Right atrium auricular region (tissue), 2 donors: ENCODE measurements around the gene UNC119B. TPM values are rescaled to one million over a fixed set of nuclear protein-coding genes. Genes with fewer than 3 reads are reported as not detected.
"Not testable (repeated sequence)": the region's sequence is repeated elsewhere in the genome, so short reads cannot be mapped to it uniquely, and the experiment has no call there.

Experiments
- DNase-seq: peaks from one replicate; pipeline ENCODE4 v3.0.0-alpha.2; 2019; ENCODE audit warnings: low spot score
- H3K27ac ChIP-seq, 2 donors: fragments of 200-600 bp; sonication (generic); 1 replicate in 1 of 2; 2 replicates in 1 of 2; pipeline ENCODE4 v1.5.1; 2016 to 2019
- H3K27me3 ChIP-seq, 2 donors: fragments of 200-600 bp; sonication (generic); one replicate each; pipeline versions ENCODE4 v1.5.1 to v1.6.0; 2017 to 2019
- H3K36me3 ChIP-seq: fragments of 200-600 bp; sonication (generic); one replicate; pipeline ENCODE4 v1.5.1; 2016
- H3K4me1 ChIP-seq, 2 donors: fragments of 200-600 bp; sonication (generic); one replicate each; pipeline versions ENCODE4 v1.5.1 to v1.6.0; 2017 to 2019
- H3K4me3 ChIP-seq, 2 donors: fragments of 200-600 bp; sonication (generic); 1 replicate in 1 of 2; 2 replicates in 1 of 2; pipeline ENCODE4 v1.5.1; 2017 to 2019; ENCODE audit warnings: mild to moderate bottlenecking in 1 of 2, moderate library complexity in 1 of 2
- H3K9me3 ChIP-seq, 2 donors: fragments of 200-600 bp; sonication (generic); one replicate each; pipeline ENCODE4 v1.5.1; 2019
- total RNA-seq, 2 donors: library from RNA; depleted of rRNA; stranded (reverse); fragments of >200 nt; gene quantifications; one replicate each; pipeline ENCODE4 v1.1.0, GENCODE V29; 2016
- TF ChIP-seq, protein P1 (sequence below), 2 donors: fragments of 200-600 bp; sonication (generic); IDR thresholded peaks; one replicate each; pipeline ENCODE4 v1.5.1; 2019; ENCODE audit warnings: antibody characterized with exemption in 2 of 2

UNC119B gene
- total RNA-seq, 2 donors from 2014 or later = 8.9 to 13.1 TPM

- DNase-seq = no peak
- no peak overlapping the region for H3K4me3 ChIP-seq
- peaks cover 0 to 9% of the 10 kb centered on the region in 2 donors for H3K4me1 ChIP-seq
- no peak overlapping the region for H3K27ac ChIP-seq
- H3K36me3 ChIP-seq = no peaks in the 10 kb centered on the region
- TF ChIP-seq, protein P1, sequence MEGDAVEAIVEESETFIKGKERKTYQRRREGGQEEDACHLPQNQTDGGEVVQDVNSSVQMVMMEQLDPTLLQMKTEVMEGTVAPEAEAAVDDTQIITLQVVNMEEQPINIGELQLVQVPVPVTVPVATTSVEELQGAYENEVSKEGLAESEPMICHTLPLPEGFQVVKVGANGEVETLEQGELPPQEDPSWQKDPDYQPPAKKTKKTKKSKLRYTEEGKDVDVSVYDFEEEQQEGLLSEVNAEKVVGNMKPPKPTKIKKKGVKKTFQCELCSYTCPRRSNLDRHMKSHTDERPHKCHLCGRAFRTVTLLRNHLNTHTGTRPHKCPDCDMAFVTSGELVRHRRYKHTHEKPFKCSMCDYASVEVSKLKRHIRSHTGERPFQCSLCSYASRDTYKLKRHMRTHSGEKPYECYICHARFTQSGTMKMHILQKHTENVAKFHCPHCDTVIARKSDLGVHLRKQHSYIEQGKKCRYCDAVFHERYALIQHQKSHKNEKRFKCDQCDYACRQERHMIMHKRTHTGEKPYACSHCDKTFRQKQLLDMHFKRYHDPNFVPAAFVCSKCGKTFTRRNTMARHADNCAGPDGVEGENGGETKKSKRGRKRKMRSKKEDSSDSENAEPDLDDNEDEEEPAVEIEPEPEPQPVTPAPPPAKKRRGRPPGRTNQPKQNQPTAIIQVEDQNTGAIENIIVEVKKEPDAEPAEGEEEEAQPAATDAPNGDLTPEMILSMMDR (IDR thresholded peaks at IDR 0.05) = no peak
- no peaks in the 10 kb centered on the region for H3K9me3 ChIP-seq
- H3K27me3 ChIP-seq = no peaks in the 10 kb centered on the region
Observed at GRCh38 chr12:120668091-120668867, 42.0 kb upstream of the UNC119B start.

DNA sequence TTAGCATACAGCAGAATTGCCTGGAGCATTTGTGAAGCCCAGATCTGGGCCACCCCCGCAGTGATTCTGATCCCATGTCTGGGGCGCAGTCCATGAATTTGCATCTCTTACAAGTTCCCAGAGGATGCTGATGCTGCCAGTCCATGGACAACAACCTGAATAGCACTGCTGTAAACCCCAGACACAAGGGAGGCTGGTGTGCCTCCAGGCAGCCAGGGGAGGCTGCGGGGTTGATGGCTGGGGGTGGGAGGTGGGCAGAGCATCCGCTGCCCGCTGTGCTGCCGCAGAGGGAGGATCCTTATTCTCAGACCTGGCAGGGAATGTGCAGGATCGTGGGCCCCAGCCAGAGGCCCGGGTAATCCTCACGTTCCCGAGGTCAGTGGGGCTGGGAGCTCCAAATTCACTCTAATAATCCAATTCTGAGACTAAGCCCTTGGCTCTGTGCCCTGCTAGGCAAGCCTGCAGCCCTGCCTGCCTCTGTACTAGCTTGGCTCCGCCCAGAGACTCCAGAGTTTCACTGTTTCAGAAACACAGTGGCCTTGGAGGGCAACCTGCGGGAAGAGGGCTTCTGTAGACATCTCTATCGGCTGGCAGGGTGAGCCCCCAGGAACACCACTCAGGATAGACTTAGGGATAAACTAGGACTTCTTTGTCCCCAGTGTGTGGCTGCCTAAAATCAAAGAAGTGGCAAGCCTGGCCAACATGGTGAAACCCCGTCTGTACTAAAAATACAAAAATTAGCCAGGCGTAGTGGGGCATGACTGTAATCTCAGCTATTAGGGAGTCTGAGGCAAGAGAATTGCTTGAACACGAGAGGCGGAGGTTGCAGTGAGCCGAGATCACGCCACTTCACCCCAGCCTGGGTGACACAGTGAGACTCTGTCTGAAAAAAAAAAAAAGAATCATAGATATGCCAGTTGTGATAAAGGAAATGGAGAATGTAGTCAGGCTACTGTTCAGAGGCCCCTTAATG lies 41.1 kb upstream of the UNC119B start:
- Histone ChIP-seq H3K36me3 (no peaks in the 10 kb centered on the region), H3K27me3 (no peaks in the 10 kb centered on the region), H3K4me1 (peaks cover 0 to 9% of the 10 kb centered on the region in 2 donors), H3K4me3 (no peak overlapping the region), H3K9me3 (no peaks in the 10 kb centered on the region), H3K27ac (no peak overlapping the region)
- TF ChIP-seq, protein P1 (IDR thresholded peaks at IDR 0.05) = no peak
- DNase-seq = no peak

GRCh38 chr12:120670237-120670636 lies 40.0 kb upstream of the UNC119B start:
- not testable (repeated sequence) for H3K9me3 ChIP-seq, DNase-seq, H3K27ac ChIP-seq, H3K36me3 ChIP-seq, H3K4me3 ChIP-seq, H3K27me3 ChIP-seq, H3K4me1 ChIP-seq

- Histone ChIP-seq H3K9me3 (no peaks in the 10 kb centered on the region), H3K27me3 (no peaks in the 10 kb centered on the region), H3K4me1 (peaks cover 0 to 9% of the 10 kb centered on the region in 2 donors), H3K4me3 (no peak overlapping the region), H3K27ac (no peak overlapping the region), H3K36me3 (no peaks in the 10 kb centered on the region)
- no peak for DNase-seq
- TF ChIP-seq, protein P1 (IDR thresholded peaks at IDR 0.05) = no peak
Observed at GRCh38 chr12:120670667-120671066, 39.6 kb upstream of the UNC119B start.

DNA sequence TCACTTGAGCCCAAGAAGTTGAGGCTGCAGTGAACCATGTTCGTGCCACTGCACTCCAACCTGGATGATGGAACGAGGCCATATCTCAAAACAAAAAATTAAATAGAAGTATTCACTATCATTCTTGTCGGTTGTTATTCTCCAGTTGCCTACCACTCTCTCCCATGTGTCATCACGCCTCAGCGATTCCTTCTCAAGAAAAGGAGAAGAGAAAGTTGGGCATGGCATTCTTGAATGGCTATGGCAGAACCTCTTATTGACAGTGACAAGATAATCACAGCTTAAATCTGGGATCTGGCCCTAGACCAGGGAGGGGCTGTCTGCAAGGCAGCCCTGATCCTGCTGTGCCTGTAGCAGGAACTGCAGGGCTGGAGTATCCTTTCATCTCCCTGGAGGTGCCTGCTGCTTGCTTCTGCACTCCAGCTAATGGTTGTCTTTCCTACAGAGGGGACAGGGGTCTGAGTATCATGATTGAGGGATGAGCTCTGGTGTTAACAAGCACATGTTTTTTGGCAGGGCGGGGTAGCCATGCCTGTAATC lies 36.1 kb upstream of the UNC119B start:
- H3K27me3 ChIP-seq = no peaks in the 10 kb centered on the region
- no peak overlapping the region for H3K4me3 ChIP-seq
- no peak overlapping the region for H3K27ac ChIP-seq
- no peaks in the 10 kb centered on the region for H3K9me3 ChIP-seq
- peaks cover 0 to 7% of the 10 kb centered on the region in 2 donors for H3K4me1 ChIP-seq
- TF ChIP-seq, protein P1 (IDR thresholded peaks at IDR 0.05) = no peak
- DNase-seq = no peak
- H3K36me3 ChIP-seq = no peaks in the 10 kb centered on the region
